GM19239 (cell line): ENCODE measurements around the gene SCN3A.

Source experiments
- DNase-seq: peaks from one replicate; pipeline ENCODE4 v3.0.0; 2011; ENCODE audit warnings: low spot score; ENCODE audit not compliant: insufficient read length
- FAIRE-seq: peaks from 2 replicates; lab custom pipeline; 2011; peaks lifted over from hg19 to GRCh38; lab: Jason Lieb, UNC

SCN3A gene

DNA sequence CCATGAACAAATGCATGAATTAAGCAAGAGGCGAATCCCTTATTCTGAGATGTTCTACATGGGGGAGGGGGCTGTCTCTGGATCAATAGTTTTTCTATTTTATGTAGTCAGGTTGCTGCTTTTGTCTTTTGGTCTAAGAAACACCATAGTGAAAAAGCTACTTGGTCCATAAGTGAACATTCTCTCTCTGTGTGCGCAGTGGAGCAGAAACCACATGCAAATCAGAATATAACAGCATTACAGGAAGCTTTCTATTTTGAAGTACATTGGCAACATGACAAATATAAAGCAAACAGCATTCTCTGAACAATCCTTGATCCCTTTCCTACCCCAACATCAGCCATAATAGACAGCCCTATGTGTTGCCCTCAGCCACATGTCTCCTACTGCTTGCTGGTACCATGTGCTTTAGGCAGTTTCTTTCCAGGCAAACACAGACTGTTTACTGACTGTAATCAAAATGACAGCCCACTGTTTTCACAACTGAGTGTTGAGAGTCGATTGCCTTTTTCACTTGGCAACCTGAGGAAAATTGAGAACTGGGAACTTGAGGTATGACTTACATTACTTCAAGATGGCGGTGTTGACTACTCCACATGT, 10.6 kb downstream of the SCN3A start:
- peak; percentile 95 for FAIRE-seq
- peak; percentile 0 for DNase-seq

DNA sequence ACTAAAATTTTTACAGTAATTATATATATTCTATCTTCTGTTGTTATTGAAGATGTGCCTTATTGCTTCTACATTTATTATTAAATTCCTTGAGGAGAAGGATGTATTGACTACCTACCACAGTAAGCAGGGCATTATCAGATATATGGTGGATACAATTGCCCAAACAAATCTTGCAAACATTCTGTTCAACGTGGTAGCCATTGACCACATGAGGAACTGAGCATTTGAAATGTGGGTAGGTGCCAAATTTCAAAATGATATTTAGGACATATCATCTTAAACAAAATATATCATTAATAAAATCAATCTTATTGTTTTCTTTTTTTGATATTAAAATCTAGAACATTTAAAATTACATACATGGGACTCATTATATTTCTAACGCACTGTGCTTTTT, 11.1 kb downstream of the SCN3A start:
- no peak for DNase-seq
- FAIRE-seq: no peak

DNA sequence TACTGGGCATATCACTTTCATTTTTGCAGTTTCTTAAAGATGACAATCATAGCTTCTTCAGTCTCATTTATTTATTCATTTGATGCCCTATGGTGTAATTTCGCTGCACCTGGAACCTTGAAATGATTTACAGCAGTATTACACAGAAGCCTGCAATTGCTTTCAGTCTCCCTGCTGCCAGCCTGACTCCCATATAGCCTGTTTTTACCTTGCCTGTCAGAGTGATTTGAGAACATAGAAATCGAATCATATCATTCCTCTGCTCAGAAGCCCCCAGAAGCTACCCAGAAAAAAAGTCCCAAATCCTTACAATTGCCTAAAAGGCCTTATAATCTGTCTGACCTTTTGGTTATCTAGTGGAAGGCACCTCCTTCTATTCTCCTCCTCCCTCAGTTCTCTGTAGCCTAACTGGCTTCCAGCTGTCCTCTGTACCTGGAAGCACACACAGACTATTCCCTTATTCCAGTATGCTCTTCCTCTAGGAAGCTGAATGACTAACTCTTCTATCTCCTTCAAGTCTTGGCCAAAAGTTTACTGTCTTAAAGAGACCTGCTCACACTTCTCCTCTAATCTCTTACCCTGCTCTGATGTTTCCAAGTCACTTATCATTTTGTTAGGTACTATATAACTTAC, 12.6 kb downstream of the SCN3A start:
- no peak for FAIRE-seq

DNA sequence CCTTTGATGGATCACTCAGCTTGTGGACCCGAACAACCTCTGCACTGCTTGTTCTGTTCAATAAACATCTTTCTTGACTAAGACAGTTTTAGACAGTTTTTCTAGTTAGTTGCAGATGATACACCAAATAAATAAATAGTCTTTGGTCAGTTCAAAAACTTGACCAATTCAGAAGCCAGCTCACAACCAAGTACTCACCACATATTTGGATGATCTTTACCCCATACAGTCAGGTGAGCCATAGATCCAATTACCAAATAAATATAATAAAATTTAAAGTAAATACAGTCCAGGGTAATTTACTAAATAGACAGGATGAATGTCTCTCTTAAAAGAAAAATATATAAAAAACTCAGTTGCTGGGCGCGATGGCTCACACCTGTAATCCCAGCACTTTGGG, 18.2 kb downstream of the SCN3A start:
- no peak for DNase-seq

More for the DNA sequence above, 12.6 kb downstream of the SCN3A start:
- no peak for DNase-seq

DNA sequence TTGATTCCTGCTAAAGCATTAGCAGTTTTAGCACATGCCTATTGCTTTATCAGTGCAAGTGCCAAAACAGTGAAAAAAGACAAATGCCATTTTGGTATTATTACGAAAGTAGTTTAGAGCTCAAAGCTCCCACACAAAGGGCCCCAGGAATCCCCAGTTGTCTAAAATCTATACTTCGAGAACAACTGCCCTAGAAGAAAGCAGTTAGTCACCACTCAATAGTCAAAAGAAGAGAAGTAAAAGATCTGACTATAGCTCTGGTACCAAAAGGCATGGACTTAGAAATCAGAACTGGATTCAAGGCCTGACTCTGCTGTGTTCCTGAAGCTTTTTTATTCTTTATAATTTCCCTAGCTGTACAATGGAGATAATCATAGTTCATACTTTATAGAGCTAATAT, 21.8 kb downstream of the SCN3A start:
- FAIRE-seq: no peak
- DNase-seq: no peak

More for the DNA sequence above, 18.2 kb downstream of the SCN3A start:
- no peak for FAIRE-seq

DNA sequence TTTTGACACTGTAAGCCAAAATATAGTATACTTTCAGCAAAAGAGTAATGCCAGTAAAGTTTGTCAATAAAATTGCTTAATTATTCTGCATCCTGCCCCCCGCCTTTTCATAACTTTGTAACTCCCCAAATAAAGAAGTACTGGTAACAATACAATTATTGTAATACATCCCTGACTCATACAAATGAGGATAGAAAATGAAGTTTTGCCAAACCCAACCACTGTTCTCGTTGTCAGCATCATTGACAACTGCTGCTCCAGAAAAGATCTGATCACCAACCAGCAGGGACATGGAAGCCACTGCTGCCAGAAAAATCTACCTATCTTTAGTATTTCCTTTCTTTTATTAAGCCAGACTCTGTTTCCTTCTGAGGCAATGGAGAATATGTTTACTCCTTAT, 27.1 kb downstream of the SCN3A start:
- no peak for DNase-seq
- no peak for FAIRE-seq

DNA sequence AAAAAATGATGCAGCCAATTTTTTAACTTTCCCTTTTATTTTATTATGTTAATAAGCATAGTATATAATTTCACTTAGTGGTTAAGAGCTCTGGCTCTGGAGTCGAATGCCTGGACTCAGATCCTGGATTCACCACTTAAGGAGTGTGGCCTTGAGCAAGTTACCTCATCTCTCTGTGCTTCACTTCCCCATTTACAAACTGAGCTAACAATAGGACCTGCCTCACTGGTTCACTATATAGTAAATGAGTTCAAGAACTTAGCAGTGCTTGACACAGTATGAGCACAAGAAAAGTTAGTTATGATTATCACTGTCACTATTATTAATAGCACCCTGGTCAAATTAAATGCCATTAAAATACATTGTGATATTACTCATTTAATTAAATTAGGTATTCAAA, 30.6 kb downstream of the SCN3A start:
- DNase-seq: no peak
- no peak for FAIRE-seq

DNA sequence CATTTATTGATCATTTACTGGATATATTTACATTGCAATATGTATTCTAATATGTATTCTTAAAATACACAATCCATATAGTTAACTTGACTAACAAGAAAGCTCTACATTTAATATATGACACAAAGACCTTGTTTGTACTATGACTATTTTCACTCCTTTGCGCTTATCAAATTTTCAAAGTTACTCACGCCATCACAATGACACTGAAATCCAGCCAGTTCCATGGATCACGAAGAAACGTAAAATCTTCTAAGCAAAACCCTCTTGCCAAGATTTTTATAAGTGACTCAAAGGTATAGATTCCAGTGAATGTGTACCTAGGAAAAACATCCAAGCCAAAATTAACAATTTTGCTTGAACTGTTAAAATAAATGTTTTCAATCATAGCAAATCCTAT, 39.6 kb downstream of the SCN3A start:
- FAIRE-seq: no peak

DNA sequence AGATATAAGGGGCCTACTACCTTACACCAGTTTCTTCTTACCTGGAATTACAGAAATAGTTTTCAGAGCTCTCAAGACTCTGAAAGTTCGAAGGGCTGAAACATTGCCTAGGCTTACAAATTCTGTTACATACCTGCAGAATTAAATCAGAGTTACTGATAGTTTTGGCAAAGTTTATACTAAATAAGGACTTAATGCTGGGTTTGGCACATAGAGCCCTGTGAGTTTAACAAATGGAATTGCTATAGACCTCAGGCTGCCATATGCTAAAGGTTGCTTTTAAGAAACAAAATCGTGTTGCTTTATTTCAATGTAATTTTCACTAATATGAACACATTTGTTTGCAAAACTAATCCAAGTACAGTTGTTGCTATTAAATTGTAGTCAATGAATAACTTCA, 40.1 kb downstream of the SCN3A start:
- no peak for FAIRE-seq
- no peak for DNase-seq

More for the DNA sequence above, 39.6 kb downstream of the SCN3A start:
- DNase-seq: no peak

DNA sequence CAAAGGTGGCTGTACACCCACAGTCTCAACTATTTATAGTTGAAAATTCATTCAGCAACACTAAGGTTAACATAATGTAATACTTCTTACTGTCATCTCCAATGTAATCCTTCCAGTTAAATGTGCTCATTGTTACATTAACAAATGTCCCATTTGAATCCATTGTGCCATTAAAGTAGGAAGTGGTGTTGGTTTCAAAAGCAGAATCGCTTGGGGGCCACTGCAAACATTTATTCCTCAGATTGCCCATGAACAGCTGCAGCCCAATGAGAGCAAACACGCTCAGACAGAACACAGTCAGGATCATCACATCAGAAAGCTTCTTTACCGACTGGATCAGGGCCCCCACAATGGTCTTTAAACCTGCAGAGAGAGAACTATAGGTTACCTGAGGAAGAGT, 41.4 kb downstream of the SCN3A start:
- no peak for DNase-seq
- no peak for FAIRE-seq

DNA sequence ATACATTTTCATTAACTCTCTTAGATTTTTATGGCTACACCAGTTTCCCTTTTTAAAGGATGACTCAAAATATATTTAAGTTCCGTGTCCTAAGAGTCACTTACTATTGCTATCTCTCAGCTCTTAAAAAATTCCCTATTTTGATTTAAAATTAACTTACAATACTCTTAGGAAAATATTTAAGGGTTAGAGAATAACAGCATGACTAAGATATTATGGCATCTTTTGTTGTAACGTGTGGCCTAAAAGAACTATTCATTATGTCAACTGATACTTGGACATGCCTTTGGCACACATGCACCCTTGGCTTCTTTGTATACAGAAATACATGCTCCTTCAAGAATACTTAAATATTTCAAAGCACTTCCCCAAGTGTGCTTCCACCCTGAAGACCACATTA, 42.3 kb downstream of the SCN3A start:
- DNase-seq: no peak
- FAIRE-seq: no peak

DNA sequence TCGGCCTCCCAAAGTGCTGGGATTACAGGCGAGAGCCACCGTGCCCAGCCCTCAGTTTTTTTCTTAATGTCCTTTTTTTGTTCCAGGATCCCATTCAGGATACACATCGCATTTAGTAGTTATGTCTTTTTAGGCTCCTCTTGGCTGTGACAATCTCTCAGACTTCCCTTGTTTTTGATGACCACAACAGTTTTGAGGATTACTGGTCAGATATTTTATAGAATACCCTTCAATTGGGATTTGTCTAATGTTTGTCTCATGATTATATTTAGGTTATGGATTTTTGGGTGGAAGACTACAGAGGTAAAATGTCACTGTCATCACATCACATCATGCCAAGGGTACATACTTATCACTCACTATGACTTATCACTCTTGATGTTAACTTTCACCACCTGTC, 46.7 kb downstream of the SCN3A start:
- FAIRE-seq (no peak), DNase-seq (no peak)

DNA sequence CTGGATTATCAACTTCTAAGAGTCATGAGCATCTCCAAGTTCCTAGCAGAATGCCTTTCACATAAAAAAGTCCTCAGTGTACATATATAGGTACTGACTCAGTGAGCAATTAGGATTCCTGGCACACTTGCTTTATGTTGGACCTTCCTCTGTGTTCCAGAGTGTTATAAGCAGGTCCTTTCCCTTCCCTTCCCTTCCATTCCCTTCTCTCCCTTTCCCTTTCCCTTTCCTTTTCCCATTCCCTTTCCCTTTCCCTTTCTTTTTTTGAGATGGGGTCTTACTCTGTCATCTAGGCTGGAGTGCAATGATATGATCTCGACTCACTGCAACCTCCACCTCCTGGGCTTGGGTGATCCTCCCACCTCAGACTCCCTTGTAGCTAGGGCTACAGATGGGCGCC, 48.7 kb downstream of the SCN3A start:
- no peak for DNase-seq
- FAIRE-seq: no peak

DNA sequence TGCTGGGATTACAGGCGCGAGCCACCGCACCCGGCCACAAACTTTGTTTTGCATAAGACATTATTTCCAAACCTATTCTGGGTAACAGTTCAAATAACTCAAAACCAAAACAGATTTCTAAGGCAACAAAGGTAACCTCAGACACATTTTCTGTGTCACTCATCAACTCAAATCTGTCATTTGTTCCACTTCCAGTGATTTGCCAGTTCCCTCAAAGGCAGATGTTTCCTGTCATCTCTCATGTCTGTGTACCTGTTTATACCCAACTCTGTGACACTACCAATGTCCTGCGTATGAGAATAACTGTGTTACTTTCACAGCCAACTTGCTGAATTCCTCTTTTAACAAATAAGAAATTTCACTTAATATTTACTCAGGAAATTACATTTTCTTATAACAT, 54.4 kb downstream of the SCN3A start:
- FAIRE-seq (no peak), DNase-seq (no peak)

DNA sequence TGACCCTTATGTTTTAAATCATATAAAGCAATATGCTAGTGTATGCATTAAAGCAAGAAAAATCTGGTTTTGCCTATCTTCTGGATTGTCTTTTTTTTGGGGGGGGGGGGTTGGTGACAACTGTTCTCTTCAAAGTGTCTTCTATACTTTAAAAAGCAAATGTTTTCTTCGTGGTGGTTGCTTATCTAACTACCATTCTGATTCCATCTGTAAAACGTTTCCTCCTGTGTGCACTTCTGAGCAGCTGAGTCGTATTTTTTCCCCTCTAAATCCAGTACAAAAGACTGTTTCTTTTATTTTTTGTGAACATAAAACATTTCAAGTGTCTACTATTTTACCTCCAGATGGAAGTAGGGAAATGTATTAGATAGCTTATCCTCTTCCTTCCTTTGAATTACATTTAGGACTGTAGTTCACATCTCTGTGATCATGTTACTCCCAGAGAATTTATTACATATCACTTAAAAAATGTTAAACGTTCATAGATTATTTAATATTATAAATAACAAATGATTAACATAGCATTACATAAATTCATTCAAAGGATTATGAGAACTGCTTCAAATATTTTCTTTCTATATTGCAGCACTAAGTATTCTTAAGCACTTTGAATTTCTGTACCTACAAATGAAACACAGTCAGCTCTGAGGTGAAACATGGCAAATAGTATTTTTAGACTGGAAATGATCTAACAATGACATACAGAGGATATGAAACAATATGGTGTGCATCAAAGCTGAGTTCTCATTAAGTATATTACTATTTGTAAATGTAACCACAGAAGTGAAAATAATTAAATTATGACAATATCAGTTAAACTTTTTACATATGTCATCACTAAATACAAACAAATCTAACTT, 56.4 kb downstream of the SCN3A start:
- no peak for FAIRE-seq

DNA sequence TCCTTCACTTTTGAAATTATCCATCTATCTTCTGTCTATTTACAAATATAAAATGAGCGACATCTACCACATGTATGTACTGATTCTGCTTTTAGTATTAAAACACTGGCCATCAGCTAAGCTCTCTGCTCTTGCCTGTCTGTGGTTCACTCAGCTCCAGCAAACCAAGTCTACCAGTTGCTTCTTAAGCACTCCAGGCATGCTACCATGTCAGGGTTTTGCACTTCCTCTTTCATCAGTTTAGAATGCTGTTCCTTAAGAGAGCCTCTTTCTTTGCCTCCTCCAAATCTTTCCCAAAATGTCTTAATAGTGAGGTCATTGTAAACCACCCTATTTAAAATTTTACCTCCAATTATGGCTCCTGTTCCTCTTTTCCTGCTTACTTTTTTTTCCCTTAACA, 59.5 kb downstream of the SCN3A start:
- no peak for FAIRE-seq
- no peak for DNase-seq

More for the DNA sequence above, 56.4 kb downstream of the SCN3A start:
- DNase-seq: no peak

DNA sequence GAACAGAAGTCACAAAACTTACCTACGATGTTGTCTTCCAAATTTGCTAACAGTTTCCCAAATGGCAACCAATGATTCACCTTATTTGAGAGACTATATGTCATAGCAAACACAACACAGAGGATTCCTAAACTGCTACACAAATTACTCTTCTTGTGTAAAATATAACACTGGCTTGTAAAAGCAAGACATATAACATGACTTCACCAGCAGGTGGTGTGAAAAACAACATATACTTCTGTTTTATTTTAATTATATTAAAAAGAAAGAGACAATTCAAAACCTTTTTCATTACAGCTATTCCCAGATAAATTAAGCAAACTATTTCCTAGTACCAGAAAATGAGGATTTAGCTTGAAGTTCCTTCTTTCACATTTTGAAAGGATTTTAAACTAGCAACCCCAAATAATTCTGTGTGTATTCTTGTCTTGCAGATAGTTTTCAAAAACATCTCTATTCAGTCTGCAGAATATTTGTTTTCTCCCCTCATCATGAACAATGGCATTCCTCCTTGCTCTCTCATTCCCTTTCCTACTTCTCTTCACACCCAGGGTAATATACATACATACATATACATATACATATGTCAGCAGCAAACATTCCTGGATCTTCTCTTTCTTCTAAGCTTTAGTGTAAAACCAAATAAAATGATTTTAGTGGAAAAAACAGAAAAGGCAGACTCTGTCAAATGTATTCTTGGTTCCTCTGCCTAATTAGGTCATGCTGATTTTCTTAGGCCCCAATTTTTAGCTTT, 62.1 kb downstream of the SCN3A start:
- DNase-seq (no peak), FAIRE-seq (no peak)

DNA sequence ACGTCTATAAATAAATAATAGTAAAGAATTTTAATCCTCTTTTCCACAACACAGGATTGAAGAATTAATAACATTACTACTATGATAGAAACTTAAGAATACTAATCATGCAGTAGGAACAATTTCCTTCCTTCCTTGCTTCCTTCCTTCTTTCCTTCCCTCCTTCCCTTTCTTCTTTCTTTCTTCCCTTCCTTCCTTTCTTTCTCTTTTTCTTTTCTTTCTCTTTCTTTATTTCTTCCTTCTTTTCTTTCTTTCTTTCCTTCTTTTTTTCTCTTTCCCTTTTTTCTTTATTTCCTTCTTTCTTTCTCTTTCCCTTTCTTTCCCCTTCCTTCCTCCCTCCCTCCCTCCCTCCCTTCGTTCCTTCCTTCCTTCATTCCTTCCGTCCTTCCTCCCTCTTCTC, 77.6 kb downstream of the SCN3A start:
- no peak for DNase-seq
- no peak for FAIRE-seq

DNA sequence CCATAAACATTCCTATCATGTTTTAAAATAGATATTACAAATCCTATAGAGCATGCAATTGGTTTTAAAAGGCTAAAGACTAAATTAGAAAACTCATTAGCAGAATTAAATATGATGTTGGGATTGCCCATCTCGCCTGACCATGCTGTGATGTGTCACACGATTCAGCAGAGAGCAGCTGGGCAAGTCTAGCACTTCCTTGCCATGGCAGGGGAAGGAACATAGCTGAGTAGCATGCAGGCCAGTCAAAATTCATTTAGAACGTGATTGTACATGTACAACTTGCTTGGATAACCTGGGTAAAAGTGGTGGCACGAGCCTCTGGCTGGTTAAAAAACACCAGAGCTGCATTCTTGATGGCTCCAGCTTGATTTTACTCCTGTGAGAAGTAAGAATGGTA, 81.3 kb downstream of the SCN3A start:
- FAIRE-seq: peak; percentile 48

DNA sequence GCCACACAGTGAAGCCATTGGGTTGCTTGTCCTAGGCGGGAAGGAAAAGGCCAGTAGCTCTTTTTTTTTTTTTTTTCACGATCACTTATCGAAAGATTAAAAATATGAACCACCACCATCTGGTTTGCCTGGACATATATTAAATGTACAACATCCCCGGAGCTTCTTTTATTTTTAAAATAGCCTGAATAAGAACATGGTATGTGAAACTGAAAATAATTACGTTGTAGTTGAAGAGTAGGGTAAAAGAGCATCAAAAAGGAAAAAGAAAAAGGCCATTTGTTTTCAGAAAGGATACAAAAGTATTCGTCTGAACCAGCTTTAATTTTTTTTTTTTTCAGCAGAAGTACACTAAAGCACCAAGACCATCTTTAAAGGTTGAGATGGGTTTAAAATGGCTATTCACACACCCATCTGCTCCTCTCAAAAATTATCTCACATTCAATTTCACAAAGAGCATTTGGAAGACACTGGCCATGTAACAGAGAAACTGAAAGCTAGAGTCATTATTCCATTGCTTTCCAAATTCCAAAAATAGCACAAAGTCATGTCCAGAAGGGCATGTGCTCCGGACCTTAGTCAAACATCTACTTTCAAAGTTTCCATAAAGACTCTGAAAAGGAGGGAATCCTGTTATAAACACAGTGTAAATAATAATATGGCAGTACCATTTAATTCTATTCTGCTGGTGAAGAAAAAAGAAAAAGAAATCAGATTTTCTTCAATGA, 82.9 kb downstream of the SCN3A start:
- FAIRE-seq: no peak
- no peak for DNase-seq

More for the DNA sequence above, 81.3 kb downstream of the SCN3A start:
- no peak for DNase-seq
